ENCODE measurements around the gene TIRAP.
"Not testable (repeated sequence)": the region's sequence is repeated elsewhere in the genome, so short reads cannot be mapped to it uniquely, and the experiment has no call there.

TIRAP gene

GRCh38 chr11:126288237-126288636 is 5.3 kb downstream of the TIRAP start:
- no peak for DNase-seq

DNA sequence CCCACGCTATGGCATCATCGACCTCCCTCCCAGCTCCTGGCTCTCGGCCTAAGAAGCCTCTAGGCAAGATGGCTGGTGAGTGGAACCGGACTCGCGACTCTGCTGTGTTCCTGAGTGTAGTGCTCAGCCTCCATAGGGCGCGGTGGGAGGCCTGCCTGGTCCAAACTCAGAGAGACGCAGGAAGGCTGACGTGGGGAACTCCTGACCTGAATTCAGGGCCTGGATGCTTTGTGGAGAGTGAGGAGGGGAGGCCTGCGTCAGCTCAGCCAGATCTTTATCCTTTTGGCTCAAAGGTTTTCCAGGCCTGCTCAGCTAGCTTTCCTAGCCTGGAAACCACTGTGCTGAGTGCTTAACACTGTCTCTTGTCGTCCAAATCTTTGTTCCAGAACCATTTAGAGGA is 8.0 kb downstream of the TIRAP start:
- no peak for DNase-seq

- DNase-seq = no peak
Observed at GRCh38 chr11:126293726-126294125, 10.8 kb downstream of the TIRAP start.

- no peak for DNase-seq
Observed at GRCh38 chr11:126297004-126297403, 14.1 kb downstream of the TIRAP start.

- DNase-seq = peak; percentile 76
Observed at GRCh38 chr11:126303623-126304456, 20.9 kb downstream of the TIRAP start, which contains the start of gene DCPS. TSS of gene DCPS (plus strand) at chr11:126304060. CDS start at chr11:126304081, 21 bp downstream.

DNA sequence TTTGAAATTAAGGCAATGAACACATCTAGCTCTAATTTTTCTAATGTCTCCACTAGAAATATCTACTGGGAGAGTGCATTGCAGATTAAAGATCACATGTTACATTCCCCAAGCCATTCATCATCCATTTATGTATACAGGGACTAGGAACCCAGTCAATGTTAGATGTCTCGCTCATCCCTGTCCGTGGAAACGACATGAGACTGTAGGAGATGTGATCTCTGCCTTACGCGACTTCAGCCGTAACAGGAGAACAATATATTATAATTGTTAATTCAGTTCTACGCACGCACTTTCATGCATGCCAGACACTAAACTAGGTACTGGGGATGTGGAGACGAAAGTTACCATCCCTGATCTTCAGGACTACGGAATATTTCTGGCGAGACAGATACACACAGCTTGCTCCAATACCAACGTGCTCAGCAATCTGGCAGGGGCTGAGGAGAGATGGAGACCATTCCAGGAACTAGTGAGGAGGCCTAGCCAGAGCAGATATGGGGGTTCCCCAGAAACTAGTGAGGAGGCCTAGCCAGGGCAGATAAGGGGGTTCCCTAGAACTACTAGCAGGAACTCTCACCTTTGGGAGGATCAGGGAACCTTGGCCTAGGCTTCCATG is 21.7 kb downstream of the TIRAP start:
- DNase-seq = peak; percentile 48

- DNase-seq = no peak
Observed at GRCh38 chr11:126305699-126306098, 22.8 kb downstream of the TIRAP start.

DNA sequence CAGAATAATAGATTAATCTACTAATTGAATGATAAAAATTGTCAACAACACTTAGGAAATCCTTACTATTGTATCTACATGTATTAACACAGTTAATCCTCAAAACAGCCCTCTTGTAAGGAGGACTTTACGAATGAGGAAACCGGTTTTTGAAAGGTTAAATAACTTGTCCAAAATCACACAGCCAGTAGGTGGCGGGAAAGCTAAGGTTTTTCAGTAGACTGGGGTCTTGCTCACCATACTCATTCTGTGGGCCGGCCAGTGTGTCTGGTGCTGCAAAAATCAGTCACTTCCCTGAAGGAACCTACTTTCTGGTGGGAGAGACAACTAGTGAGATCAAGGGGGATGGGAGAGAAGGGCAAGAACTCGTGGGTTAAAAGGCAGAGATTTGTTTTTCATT is 24.8 kb downstream of the TIRAP start:
- peak; percentile 53 for DNase-seq

- DNase-seq = no peak
Observed at GRCh38 chr11:126308271-126308671, 25.4 kb downstream of the TIRAP start.

DNA sequence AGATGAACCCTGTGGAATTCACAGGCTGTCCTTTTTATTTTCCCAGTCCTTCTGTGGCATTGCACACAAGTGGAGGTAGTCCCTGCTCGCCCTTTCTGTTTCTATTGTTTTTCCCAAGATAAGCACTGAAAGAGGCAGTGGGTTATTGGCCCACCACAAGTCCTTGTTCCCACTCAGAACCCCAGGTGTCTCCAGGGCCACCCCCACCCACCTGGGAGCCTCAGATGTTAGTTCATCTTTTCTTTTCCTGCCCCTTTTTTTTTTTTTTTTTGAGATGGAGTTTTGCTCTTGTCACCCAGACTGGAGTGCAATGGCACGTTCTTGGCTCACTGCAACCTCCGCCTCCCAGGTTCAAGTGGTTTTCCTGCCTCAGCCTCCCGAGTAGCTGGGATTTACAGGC is 25.9 kb downstream of the TIRAP start:
- not testable (repeated sequence) for DNase-seq

DNA sequence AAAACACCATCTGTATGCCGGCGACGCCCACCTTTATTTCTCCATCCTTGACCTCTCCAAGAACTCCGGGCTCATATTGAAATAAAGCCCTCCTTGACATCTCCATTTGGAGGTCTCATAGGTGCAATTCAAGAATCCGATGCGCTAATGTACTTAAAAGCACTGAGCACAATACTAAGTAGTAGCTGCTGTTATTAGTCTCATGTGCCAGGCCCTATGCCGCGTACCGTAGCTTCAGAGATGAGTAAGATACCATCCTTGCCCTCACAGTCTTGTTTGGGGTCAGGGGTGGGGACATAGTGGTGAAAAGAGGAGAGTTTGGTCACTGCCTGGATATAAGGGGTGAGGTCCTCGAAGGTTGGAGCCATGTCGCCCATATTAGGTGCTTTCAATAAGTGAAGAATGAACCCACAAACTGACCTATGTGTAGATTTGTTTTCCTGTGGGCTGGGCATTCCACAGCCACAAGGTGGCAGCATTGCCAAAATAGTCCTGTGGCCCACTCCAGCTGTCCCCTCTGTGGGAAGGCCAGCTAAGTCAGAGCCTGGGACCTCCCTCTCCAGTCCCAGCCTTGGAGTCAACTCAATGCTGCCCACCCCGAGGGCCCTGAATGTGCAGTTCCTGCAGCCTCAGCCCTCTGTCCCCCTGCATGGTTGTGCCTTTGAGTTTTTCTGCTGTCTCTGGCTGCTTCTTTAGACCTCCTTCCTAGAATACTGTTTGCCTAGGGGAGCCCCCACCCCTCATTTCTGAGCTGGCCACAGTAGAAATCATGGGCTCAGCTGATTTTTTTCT is 27.5 kb downstream of the TIRAP start:
- peak; percentile 33 for DNase-seq

- no peak for DNase-seq
Observed at GRCh38 chr11:126310992-126311310, 28.1 kb downstream of the TIRAP start.

DNA sequence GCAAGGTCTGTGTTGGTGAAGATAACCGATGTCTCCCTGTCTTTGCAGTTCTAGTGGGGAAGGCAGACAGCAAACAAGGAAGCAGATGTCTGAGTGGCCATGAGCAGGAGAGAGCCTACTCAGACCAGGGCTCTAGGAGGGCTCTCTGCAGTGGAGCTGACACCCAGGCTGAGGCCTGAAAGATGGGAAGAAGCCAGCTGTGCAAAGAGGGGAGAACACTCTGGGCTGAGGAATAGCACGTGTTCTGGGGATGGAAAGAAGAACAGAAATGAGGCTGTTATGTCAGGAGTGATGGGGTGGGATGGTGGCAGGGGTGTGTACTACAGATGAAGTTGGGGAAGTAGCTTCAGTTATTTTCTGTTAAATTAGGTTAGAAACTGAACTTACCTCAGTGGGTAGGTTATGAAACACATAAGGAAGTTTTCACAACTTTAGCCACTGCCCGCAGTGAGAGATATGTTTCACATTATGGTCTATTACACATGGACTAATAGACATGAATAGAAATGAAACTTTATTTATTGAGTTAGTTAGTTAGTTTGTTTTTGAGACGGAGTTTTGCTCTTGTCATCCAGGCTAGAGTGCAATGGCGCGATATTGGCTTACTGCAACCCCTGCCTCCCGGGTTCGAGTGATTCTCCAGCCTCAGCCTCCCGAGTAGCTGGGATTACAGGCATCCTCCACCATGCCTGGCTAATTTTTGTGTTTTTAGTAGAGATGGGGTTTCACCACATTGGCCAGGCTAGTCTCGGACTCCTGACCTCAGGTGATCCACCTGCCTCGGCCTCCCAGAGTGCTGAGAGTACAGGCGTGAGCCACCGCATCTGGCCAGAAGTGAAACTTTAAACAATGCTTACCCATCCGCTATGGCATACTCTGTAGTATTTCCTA is 28.8 kb downstream of the TIRAP start:
- no peak for DNase-seq

DNA sequence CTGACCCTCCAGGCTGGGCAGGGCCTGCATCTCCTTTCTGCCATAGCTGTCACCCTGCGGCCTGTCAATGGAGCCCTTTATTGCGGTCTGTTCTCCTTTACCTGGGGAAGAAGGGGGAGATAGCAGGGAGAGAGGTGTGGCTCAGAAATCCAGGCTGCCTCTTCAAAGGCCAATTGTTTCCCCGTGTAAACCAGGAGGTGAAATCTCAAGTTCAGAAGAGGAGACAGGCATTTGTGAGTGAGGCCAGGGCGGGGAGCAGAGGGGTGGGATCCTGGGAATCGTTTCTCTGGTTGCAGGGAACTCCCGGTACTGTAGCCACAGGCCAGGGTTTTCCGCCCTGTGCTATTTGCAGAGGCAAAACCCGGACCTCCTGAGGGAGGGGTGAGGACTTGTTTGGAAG is 30.1 kb downstream of the TIRAP start:
- DNase-seq = no peak

DNA sequence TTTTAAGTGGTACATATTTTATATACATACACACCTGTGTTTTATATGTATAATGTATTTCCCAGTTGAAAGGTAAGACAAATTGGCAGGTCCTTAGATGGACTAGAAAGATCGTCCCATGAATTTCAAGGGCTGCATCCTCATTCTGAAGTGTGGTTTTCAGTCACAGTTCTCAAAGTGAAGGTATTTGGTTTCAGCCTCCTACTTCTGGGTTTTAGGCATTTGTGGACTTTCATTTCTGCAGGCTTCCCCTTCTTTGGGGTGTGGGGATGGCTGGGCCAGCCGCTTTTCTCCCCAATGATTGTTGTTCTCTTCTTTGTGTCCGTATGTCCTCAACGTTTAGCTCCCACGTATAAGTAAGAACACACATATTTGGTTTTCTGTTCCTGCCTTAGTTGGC is 30.9 kb downstream of the TIRAP start:
- DNase-seq = no peak

DNA sequence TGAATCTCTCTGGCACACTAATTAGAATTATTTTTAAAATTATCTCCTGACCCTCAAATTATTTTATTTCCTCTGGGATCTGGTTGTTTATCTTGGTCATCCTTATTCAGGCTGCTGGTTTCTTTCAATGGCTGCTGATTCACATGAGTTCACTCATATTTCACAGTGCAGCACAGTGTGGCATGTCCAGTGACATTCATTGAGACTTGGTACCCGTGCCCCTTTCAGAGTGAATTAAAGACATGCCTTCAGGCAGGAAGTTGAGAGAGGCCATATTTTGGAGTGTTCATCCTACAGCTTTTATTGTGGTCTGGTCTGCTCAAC is 34.5 kb downstream of the TIRAP start:
- no peak for DNase-seq

GRCh38 chr11:126317756-126318573 is 35.1 kb downstream of the TIRAP start:
- DNase-seq = peak; percentile 30

GRCh38 chr11:126318574-126319373 is 35.9 kb downstream of the TIRAP start:
- DNase-seq = peak; percentile 71

DNA sequence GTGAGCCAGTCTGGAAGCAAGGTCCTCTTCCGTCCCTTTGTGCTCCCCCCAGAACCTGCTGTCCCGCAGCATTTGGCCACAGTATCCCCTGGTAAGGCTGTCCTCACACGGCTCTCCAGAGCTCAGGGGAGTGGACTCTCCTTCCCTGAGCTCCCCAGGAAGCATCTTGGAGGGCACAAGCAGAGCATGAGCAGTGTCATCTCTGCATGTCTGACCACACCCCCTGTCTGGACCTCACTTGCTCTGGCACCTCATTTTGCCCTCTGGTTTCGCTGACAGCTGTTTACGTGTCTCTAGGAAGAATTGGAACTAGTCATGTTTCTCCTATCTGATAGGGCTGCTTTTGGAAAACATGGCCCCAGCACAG is 36.5 kb downstream of the TIRAP start:
- DNase-seq = no peak

- DNase-seq = no peak
Observed at GRCh38 chr11:126322996-126323395, 40.1 kb downstream of the TIRAP start.

Measured in amniotic stem cell (primary cell).